ENCODE data around the gene PITPNM1. TPM values are rescaled to one million over a fixed set of nuclear protein-coding genes. Genes with fewer than 3 reads are reported as not detected.
"Not testable (repeated sequence)": the region's sequence is repeated elsewhere in the genome, so short reads cannot be mapped to it uniquely, and the experiment has no call there.

Gene PITPNM1
- polyA plus RNA-seq, 3 donors = 28.5 to 49.4 (median 35.4) TPM

DNA sequence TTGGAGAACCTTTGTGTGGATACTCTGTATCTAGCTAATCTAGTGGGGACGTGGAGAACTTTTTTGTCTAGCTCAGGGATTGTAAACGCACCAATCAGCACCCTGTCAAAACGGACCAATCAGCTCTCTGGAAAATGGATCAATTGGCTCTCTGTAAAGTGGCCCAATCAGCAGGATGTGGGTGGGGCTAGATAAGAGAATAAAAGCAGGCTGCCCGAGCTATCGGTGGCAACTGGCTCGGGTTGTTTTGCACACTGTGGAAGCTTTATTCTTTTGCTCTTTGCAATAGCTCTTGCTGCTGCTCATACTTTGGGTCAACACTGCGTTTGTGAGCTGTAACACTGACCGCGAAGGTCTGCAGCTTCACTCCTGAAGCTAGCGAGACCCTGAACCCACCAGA lies 28.5 kb downstream of the PITPNM1 start:
- not testable (repeated sequence) for DNase-seq (ENCODE audit: extremely low read depth in 1 of 11, low read depth in 9 of 11, low spot score in 4 of 11)

DNA sequence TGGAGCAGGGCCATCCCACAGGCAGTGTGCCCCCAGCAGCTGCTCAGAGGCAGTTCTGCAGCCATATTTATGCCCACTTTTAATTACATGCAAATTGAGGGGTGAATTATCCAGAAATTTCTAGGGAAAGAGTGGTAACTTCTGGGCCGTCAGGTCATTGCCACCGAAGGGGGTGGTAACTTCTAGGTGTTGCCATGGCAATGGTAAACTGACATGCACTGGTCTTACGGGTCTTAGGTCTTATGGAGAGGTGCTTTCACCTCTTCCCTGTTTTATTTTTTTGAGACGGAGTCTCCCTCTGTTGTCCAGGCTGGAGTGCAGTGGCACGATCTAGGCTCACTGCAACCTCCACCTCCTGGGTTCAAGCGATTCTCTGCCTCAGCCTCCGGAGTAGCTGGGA lies 32.3 kb downstream of the PITPNM1 start:
- no peak for DNase-seq (ENCODE audit: extremely low read depth in 1 of 11, low read depth in 9 of 11, low spot score in 4 of 11)

GRCh38 chr11:67470337-67471002 lies 34.7 kb downstream of the PITPNM1 start:
- DNase-seq (ENCODE audit: extremely low read depth in 1 of 11, low read depth in 9 of 11, low spot score in 4 of 11) = no peak

- no peak for DNase-seq (ENCODE audit: extremely low read depth in 1 of 11, low read depth in 9 of 11, low spot score in 4 of 11)
These were observed 35.7 kb downstream of the PITPNM1 start for GRCh38 chr11:67469508-67469811.

DNA sequence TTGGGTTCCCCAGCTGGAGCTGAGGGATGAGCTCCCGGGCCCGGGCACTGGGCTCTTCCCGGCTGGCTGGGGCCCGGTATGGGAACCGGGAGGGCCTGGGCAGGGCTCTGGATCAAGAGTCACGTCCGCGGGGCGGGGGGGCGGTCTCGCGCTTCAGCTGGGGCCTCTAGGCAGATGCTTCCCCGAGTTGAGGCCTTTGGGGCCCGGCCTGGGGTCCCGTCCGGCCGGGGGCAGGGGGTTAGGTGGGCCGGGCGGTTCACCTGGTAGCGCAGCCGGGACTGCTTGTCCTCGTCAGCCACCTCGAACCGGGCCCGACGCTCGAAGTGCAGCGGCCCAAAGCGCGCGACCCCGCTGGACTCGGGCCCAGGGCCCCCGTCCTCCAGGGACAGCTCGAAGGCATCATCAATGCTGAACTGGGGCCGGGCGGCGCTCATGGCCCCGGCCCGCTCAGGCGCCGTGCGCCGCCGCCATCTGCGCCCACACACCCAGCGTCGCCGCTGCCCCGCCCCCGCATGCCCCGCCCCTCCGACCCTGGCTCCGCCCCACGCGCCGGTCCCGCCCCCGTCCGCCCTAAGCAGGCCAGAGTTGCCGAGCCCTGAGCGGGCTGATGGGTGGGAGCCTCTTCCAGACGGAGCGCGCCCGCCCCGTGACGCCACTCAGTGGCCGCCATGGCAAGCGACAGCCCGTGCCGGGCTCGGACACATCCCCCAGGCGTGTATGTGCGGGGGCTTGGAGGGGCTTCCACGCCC lies 36.2 kb downstream of the PITPNM1 start, which contains the start of gene TMEM134:
TSS of gene TMEM134 (minus strand) at position 493 of the 749 bp plus-strand sequence. CDS start at position 434, 59 bp downstream.
- peak; percentile 61 to 89 (median 86) for DNase-seq (ENCODE audit: extremely low read depth in 1 of 11, low read depth in 9 of 11, low spot score in 4 of 11)

DNA sequence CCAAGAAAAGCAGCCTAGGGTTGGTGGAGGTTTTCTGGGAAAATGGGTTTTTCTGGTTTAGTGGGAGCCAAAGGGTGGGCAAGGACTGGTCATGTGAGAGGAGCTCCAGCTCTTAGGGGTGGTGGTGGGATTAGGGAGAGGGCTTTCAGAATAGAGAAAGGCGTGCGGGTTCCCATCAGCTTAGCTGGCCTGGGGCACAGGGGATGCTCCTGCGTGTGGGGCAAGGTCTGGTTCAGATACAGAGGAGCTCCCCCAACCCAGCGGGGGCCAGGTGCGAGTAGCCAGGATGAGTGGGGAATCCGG lies 36.8 kb downstream of the PITPNM1 start:
- no peak for DNase-seq (ENCODE audit: extremely low read depth in 1 of 11, low read depth in 9 of 11, low spot score in 4 of 11)

DNA sequence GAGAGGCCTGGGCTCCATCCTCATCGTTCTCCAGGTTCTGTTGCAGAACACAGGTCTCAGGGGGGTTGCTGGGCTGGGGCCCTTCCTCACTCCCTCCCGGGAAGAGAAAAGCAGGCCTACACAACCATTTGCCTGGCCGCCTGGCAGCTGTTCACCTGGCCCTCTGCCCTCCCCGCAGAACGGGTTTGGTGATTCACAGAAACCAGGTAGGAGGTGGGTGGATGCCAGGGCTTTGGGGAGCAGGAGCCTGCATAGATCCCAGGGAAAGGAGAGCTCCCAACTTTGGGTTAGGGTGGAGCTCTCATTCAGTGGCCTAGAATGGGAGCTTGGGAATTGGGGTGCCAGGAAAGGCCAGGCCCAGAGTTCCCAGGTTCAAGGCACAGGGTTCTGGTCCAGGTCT lies 37.1 kb downstream of the PITPNM1 start:
- DNase-seq (ENCODE audit: extremely low read depth in 1 of 11, low read depth in 9 of 11, low spot score in 4 of 11) = no peak

DNA sequence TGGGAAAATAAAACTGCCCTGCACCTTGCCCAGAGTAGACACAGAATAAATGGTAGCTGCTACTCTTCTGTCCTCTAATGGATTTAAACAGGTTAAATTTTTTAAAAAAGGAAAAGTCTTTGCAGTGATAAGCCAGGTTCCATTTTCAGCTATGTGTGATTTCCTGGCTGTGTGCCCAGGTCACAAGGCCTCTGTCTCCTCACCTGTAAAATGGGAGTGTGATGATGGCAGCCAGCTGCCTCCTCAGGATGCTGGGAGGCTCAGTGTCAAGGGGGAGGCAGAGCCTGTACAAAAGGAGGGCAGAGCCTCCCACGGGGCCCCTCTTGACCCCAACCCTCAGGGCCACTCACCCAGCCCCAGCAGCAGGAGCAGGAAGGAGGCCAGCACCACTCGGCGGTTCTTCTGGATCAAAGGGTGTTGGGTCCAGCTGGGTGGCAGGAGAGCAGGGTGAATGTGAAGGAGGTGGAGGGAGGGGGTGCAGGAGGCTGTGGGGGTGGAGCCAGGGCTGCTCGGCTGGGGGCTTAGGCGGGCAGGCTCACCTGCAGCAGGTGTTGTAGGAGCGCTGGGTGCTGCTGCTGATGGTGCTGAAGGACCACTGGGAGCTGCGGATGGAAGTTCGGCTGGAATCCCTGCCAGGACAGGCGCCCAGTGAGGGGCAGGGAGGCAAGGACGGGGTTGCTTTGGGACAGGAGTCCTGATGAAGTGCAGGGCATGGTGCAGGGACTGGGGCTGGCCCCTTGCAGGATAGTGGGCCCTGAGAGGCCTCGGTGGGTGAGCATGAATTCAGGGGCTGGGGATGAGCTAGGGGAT lies 38.0 kb downstream of the PITPNM1 start:
- DNase-seq (ENCODE audit: extremely low read depth in 1 of 11, low read depth in 9 of 11, low spot score in 4 of 11) = no peak

DNA sequence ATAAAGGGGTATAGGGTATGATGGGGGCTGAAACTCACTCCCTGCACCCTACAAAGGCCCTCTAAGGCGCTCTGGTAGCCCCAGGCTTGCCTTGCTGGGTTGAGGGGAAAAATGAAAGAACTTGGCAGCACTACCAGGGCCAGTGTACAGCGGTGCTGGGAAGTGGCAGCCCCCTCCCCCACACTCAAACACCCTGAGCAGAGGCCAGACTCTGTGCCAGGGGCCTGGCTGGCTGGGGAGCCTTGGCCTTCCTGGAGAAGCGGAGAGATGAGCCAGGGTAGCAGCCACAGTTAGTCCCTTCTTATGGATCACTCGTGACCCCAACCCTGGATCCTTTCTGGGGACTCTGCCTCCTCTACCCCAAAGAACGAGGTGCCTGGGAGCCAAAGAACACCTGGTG lies 38.8 kb downstream of the PITPNM1 start:
- DNase-seq (ENCODE audit: extremely low read depth in 1 of 11, low read depth in 9 of 11, low spot score in 4 of 11) = no peak

DNA sequence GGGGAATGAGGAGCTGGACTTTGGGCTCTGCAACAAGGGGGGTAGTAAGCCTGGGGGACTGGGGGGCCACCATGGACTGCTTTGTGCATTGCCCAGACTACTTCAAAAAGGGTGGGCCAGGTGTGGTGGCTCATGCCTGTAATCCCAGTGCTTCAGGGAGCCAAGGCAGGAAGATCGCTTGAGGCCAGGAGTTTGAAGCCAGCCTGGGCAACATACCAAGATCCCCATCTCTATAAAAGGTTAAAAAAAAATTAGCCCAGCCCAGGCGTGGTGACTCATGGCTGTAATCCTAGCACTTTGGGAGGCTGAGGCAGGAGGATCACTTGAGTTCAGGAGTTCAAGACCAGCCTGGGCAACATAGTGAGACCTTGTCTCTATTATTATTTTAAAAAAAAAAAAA lies 39.6 kb downstream of the PITPNM1 start:
- not testable (repeated sequence) for DNase-seq (ENCODE audit: extremely low read depth in 1 of 11, low read depth in 9 of 11, low spot score in 4 of 11)

GRCh38 chr11:67465189-67465510 lies 40.0 kb downstream of the PITPNM1 start:
- DNase-seq (ENCODE audit: extremely low read depth in 1 of 11, low read depth in 9 of 11, low spot score in 4 of 11) = no peak

DNA sequence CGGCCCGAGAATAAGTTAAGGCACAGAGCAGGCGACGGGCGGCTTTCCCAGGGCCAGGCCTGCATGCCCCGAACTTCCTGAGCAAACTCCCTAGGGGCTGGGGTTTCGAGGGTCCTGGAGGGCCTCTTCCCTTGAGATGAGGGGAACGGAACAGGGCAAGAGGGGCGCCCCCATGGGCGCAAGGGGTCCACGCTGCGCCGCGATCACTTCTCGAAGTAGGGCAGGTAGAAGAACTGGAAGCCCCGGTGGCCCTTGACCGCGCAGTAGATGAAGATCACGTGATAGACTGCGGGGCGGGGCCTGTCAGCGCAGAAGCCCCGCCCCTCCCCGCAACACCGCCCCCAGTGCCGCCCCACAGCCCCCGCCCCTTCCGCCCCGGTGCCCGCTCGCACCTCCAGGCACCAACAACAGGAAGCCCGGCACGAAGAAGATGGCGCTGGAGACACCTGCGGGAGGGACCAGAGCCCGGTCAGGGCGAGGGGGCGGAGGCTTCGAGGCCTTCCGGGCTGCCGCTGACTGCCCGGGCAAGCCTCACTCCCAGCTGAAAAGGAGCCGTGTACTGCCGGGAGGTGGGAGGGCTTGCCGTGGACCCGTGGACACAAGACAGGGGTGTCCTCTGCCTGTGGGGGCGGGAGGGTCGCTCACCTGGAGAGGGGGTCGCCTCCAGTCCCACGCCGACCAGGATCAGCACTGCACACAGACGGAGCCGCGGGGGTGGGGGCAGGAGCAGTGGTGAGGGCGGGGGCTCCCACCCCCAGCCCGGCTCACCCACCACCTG lies 40.6 kb downstream of the PITPNM1 start:
- peak; percentile 47 to 81 (median 68) for DNase-seq (ENCODE audit: extremely low read depth in 1 of 11, low read depth in 9 of 11, low spot score in 4 of 11)

- no peak for DNase-seq (ENCODE audit: extremely low read depth in 1 of 11, low read depth in 9 of 11, low spot score in 4 of 11)
These were observed 41.3 kb downstream of the PITPNM1 start for GRCh38 chr11:67463680-67464410.

DNA sequence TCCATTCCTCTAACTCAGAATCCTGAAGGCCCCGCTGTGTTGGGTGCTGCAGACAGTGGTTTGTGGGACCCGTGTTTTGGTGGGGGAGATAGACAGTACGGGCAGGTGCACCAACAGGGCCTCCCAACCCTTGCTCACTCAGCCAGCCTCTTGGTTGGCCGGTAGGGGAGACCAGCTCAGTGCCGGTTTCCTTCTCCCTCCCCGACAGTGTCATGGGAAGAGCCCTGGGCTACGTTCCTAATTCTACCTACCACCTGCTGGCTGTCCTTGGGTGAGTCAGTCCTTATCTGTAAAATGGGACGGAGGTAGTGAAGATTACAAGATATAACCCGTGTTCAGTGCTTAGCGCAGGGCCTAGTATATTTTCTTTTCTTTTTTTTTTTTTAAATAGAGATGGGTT lies 42.0 kb downstream of the PITPNM1 start:
- DNase-seq (ENCODE audit: extremely low read depth in 1 of 11, low read depth in 9 of 11, low spot score in 4 of 11) = no peak

- DNase-seq (ENCODE audit: extremely low read depth in 1 of 11, low read depth in 9 of 11, low spot score in 4 of 11) = no peak
These were observed 46.9 kb downstream of the PITPNM1 start for GRCh38 chr11:67458266-67458665.

- no peak for DNase-seq (ENCODE audit: extremely low read depth in 1 of 11, low read depth in 9 of 11, low spot score in 4 of 11)
These were observed 47.7 kb downstream of the PITPNM1 start for GRCh38 chr11:67457453-67457852.

GRCh38 chr11:67456068-67456705 lies 49.0 kb downstream of the PITPNM1 start:
- no peak for DNase-seq (ENCODE audit: extremely low read depth in 1 of 11, low read depth in 9 of 11, low spot score in 4 of 11)

GRCh38 chr11:67455054-67455453 lies 50.1 kb downstream of the PITPNM1 start, which contains the start of gene CABP4:
Gene CABP4, plus strand, starts transcription at chr11:67455354. Its CDS starts 70 bp downstream, at chr11:67455424.
- DNase-seq (ENCODE audit: extremely low read depth in 1 of 11, low read depth in 9 of 11, low spot score in 4 of 11) = no peak

Data from renal cortex interstitium (tissue), 11 donors.